ENCODE data around the gene GLUD2. TPM values are rescaled to one million over a fixed set of nuclear protein-coding genes. Genes with fewer than 3 reads are reported as not detected.

GLUD2 gene
- total and polyA plus RNA-seq, 10 of the 15 experiments (the other 5 are each of a cell fraction or from before 2014, with no cell fraction given), result 0.05 to 1.5 (median 0.10) TPM; not detected in 1

DNA sequence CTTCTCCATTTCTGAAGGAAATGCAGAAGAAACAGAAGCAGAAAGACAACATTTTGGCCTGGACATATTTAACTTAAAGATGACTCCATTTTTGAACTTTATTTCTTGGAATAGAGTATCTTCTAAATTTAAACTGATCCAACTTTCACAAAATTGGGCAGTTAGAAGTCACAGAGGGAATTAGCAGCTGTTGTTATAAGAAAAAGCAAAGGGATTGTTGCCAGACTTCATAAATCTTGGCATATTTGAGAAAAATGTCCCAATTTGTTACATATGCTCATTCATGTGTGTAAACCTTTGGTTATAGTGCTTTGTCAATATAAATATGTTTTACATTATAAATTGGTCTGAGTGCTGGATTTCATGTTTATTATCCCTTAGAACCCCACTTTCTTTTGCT is 3.4 kb downstream of the GLUD2 start (continued):
- TF ChIP-seq NFIC (IDR thresholded peaks at IDR 0.05; ENCODE audit: low read depth, low read length) (no peak), KAT2A (conservative IDR thresholded peaks at IDR 0.05; ENCODE audit: control insufficient read depth, low read depth, low read length) (no peak), RB1 (IDR thresholded peaks at IDR 0.05; ENCODE audit: borderline replicate concordance) (no peak), SP1 (IDR thresholded peaks at IDR 0.05; ENCODE audit: low read depth, low read length) (no peak), CHD1 (IDR thresholded peaks at IDR 0.05; ENCODE audit: low read depth, low read length) (no peak), HDGF (IDR thresholded peaks at IDR 0.05) (no peak), MEF2B (IDR thresholded peaks at IDR 0.05; ENCODE audit: partially characterized antibody, poor library complexity, severe bottlenecking) (no peak), FOXK2 (IDR thresholded peaks at IDR 0.05) (no peak), CBX5 (IDR thresholded peaks at IDR 0.05; ENCODE audit: low read depth) (no peak)

DNA sequence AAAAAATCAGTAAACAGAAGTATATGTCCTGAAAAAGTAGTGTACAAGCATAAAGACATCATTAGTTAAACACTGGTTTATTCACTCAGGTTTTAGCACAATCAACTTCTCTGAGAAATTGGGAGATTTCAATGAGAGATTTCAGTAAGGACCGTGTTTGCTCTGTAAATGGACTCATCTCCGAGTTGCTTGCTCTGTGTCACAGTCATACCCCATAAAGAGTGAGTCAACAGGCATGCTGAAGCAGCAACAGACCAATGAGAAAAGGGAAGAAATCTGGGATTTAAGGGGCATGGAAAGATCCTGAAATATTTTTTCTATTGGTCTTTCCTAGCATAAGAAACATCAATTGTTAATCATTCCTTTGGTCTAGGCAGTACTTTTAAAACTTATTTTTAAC is 4.7 kb downstream of the GLUD2 start:
- RAD21 ChIA-PET (ENCODE audit: unreplicated experiment), result no interaction called here
- H3K27ac ChIP-seq (ENCODE audit: control insufficient read depth, insufficient read depth), result no peak overlapping the region
- FAIRE-seq (no peak), DNase-seq (ENCODE audit: low read depth, low spot score) (no peak), ATAC-seq (no peak)
- no peak overlapping the region for H2AFZ ChIP-seq (ENCODE audit: control insufficient read depth, low read depth, low read length)
- H3K9me3 ChIP-seq (replicated peaks; ENCODE audit: control insufficient read depth, insufficient read depth, low read length), result no peaks in the 10 kb centered on the region
- H3K9ac ChIP-seq (ENCODE audit: control insufficient read depth, insufficient read depth, low read length), result no peak overlapping the region
- no peaks in the 10 kb centered on the region for H3K36me3 ChIP-seq (ENCODE audit: control insufficient read depth in 2 of 2, insufficient read depth in 2 of 2, low read length in 1 of 2)
- SMC1A ChIA-PET (ENCODE audit: uncharacterized antibody, unreplicated experiment), result no interaction called here
- H3K27me3 ChIP-seq (replicated peaks in 1 of 2; ENCODE audit: control insufficient read depth in 2 of 2, insufficient read depth in 2 of 2, low read length in 1 of 2), result no peaks in the 10 kb centered on the region
- in situ Hi-C loops (cut with MboI) (no loop called here), intact Hi-C loops (cut with micrococcal nuclease; ENCODE audit: unreplicated experiment) (no loop called here)
- TF ChIP-seq, protein P1, sequence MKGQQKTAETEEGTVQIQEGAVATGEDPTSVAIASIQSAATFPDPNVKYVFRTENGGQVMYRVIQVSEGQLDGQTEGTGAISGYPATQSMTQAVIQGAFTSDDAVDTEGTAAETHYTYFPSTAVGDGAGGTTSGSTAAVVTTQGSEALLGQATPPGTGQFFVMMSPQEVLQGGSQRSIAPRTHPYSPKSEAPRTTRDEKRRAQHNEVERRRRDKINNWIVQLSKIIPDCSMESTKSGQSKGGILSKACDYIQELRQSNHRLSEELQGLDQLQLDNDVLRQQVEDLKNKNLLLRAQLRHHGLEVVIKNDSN (IDR thresholded peaks at IDR 0.05; ENCODE audit: borderline replicate concordance, extremely low read length, insufficient read depth, low read depth, low read length), result no peak
- TF ChIP-seq LARP7 (IDR thresholded peaks at IDR 0.05) (no peak), MYB (IDR thresholded peaks at IDR 0.05; ENCODE audit: borderline replicate concordance, low read depth, low read length) (no peak)
- TF ChIP-seq, protein P2, sequence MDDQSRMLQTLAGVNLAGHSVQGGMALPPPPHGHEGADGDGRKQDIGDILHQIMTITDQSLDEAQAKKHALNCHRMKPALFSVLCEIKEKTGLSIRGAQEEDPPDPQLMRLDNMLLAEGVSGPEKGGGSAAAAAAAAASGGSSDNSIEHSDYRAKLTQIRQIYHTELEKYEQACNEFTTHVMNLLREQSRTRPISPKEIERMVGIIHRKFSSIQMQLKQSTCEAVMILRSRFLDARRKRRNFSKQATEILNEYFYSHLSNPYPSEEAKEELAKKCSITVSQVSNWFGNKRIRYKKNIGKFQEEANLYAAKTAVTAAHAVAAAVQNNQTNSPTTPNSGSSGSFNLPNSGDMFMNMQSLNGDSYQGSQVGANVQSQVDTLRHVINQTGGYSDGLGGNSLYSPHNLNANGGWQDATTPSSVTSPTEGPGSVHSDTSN (IDR thresholded peaks at IDR 0.05; ENCODE audit: insufficient replicate concordance, low read depth, low read length), result no peak
- CTCF ChIA-PET, result no interaction called here
- H3K4me1 ChIP-seq (ENCODE audit: control insufficient read depth, insufficient read depth, low read length), result no peaks in the 10 kb centered on the region
- H4K20me1 ChIP-seq (ENCODE audit: control insufficient read depth, insufficient read depth), result no peaks in the 10 kb centered on the region
- WGBS (ENCODE audit: insufficient coverage, insufficient replicate concordance, low lambda C conversion rate, missing lambda C conversion rate), result 37% methylated on average over 2 of the region's 2 CpGs
- POLR2A ChIA-PET, result no interaction called here
- H3K4me3 ChIP-seq, result no peak overlapping the region
- no TSS peak for BruUV-seq (replicated peaks)
- no peak overlapping the region for H3K4me2 ChIP-seq (ENCODE audit: control insufficient read depth, insufficient read depth)
- H3K79me2 ChIP-seq (ENCODE audit: control insufficient read depth, insufficient read depth, low read length), result no peaks in the 10 kb centered on the region
